Osteocyte (in vitro differentiated cells): ENCODE data around the gene NHSL1. TPM values are rescaled to one million over a fixed set of nuclear protein-coding genes. Genes with fewer than 3 reads are reported as not detected.

Source experiments
- DNase-seq: peaks from one replicate; pipeline ENCODE4 v3.0.0; 2021; ENCODE audit warnings: mixed read lengths; ENCODE audit not compliant: unreplicated experiment; ENCODE audit errors: extremely low spot score
- H3K27ac Mint-ChIP-seq: one replicate; pipeline ENCODE4 v1.8.0; 2021; ENCODE audit warnings: mild to moderate bottlenecking, mixed read lengths; ENCODE audit not compliant: unreplicated experiment
- H3K27me3 Mint-ChIP-seq: one replicate; pipeline ENCODE4 v1.8.0; 2021; ENCODE audit warnings: mixed read lengths; ENCODE audit not compliant: unreplicated experiment
- H3K36me3 Mint-ChIP-seq: one replicate; pipeline ENCODE4 v1.8.0; 2021; ENCODE audit warnings: mixed read lengths; ENCODE audit not compliant: unreplicated experiment
- H3K4me1 Mint-ChIP-seq: one replicate; pipeline ENCODE4 v1.8.0; 2021; ENCODE audit warnings: mixed read lengths; ENCODE audit not compliant: unreplicated experiment
- H3K4me3 Mint-ChIP-seq: one replicate; pipeline ENCODE4 v1.8.0; 2021; ENCODE audit warnings: mild to moderate bottlenecking, moderate library complexity, mixed read lengths; ENCODE audit not compliant: unreplicated experiment
- H3K9me3 Mint-ChIP-seq: one replicate; pipeline ENCODE4 v1.8.0; 2021; ENCODE audit warnings: mixed read lengths; ENCODE audit not compliant: unreplicated experiment
- total RNA-seq: library from RNA; stranded (reverse); gene quantifications from 2 replicates; pipeline ENCODE4 v1.2.1, GENCODE V29; 2021
- TF ChIP-seq, protein P1 (sequence below): fragments of 200-600 bp; sonication (generic); IDR thresholded peaks from 2 replicates; pipeline ENCODE4 v1.5.0; 2021; ENCODE audit warnings: antibody characterized with exemption, mild to moderate bottlenecking, moderate library complexity

The NHSL1 gene
- total RNA-seq, 1 donor from 2014 or later = 21.2 TPM

DNA sequence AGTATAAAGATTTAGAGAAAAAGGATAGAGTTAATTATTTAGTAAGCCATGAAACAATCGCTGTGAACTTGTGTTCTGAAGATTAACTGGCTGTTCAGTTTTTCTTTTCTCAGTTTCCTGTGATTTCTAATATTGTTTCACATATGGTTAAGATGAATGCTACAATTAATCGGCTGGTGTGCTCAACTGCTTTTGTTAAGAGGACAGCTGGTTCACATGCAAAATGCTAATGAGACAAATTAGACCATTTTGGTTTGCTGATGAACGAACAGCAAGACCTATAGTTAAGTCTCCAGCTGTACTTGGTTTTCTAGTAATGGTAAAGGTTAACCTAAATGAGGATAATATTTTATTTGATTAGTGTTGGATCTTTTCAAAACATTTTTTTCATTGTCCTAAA lies 10.8 kb upstream of the NHSL1 start:
- no peaks in the 10 kb centered on the region for H3K36me3 Mint-ChIP-seq
- no peak overlapping the region for H3K27ac Mint-ChIP-seq
- no peaks in the 10 kb centered on the region for H3K4me1 Mint-ChIP-seq
- no peaks in the 10 kb centered on the region for H3K27me3 Mint-ChIP-seq
- H3K4me3 Mint-ChIP-seq = no peak overlapping the region
- TF ChIP-seq, protein P1, sequence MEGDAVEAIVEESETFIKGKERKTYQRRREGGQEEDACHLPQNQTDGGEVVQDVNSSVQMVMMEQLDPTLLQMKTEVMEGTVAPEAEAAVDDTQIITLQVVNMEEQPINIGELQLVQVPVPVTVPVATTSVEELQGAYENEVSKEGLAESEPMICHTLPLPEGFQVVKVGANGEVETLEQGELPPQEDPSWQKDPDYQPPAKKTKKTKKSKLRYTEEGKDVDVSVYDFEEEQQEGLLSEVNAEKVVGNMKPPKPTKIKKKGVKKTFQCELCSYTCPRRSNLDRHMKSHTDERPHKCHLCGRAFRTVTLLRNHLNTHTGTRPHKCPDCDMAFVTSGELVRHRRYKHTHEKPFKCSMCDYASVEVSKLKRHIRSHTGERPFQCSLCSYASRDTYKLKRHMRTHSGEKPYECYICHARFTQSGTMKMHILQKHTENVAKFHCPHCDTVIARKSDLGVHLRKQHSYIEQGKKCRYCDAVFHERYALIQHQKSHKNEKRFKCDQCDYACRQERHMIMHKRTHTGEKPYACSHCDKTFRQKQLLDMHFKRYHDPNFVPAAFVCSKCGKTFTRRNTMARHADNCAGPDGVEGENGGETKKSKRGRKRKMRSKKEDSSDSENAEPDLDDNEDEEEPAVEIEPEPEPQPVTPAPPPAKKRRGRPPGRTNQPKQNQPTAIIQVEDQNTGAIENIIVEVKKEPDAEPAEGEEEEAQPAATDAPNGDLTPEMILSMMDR = no peak
- no peak for DNase-seq
- no peaks in the 10 kb centered on the region for H3K9me3 Mint-ChIP-seq

- Mint-ChIP-seq H3K27ac (no peak overlapping the region), H3K9me3 (no peaks in the 10 kb centered on the region), H3K27me3 (no peaks in the 10 kb centered on the region), H3K36me3 (no peaks in the 10 kb centered on the region), H3K4me1 (no peaks in the 10 kb centered on the region), H3K4me3 (no peak overlapping the region)
- TF ChIP-seq, protein P1 = peak; percentile 62
- DNase-seq = no peak
Observed at GRCh38 chr6:138509371-138509770, 10.1 kb upstream of the NHSL1 start.

DNA sequence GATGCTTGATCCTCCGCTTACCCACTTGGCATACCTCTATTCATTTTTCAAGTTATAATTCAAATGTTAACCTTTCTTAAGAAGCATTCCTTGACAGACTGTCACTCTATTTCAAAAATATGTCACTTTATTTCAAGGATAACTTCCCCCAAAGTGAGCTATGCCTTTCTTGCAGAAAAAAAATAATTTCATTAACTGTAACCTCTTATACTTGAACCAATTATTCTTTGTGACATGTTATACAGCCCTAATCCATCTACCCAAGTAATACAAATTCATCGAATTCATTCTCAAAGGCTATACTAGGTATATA lies 9.3 kb upstream of the NHSL1 start:
- Mint-ChIP-seq H3K36me3 (no peaks in the 10 kb centered on the region), H3K9me3 (no peaks in the 10 kb centered on the region), H3K27ac (no peak overlapping the region), H3K4me3 (no peak overlapping the region), H3K4me1 (no peaks in the 10 kb centered on the region), H3K27me3 (no peaks in the 10 kb centered on the region)
- TF ChIP-seq, protein P1 = no peak
- DNase-seq = no peak

GRCh38 chr6:138507977-138508675 lies 8.8 kb upstream of the NHSL1 start:
- H3K27me3 Mint-ChIP-seq = no peaks in the 10 kb centered on the region
- TF ChIP-seq, protein P1 = no peak
- H3K4me3 Mint-ChIP-seq = no peak overlapping the region
- H3K36me3 Mint-ChIP-seq = no peaks in the 10 kb centered on the region
- no peaks in the 10 kb centered on the region for H3K4me1 Mint-ChIP-seq
- H3K9me3 Mint-ChIP-seq = no peaks in the 10 kb centered on the region
- H3K27ac Mint-ChIP-seq = no peak overlapping the region
- DNase-seq = no peak

DNA sequence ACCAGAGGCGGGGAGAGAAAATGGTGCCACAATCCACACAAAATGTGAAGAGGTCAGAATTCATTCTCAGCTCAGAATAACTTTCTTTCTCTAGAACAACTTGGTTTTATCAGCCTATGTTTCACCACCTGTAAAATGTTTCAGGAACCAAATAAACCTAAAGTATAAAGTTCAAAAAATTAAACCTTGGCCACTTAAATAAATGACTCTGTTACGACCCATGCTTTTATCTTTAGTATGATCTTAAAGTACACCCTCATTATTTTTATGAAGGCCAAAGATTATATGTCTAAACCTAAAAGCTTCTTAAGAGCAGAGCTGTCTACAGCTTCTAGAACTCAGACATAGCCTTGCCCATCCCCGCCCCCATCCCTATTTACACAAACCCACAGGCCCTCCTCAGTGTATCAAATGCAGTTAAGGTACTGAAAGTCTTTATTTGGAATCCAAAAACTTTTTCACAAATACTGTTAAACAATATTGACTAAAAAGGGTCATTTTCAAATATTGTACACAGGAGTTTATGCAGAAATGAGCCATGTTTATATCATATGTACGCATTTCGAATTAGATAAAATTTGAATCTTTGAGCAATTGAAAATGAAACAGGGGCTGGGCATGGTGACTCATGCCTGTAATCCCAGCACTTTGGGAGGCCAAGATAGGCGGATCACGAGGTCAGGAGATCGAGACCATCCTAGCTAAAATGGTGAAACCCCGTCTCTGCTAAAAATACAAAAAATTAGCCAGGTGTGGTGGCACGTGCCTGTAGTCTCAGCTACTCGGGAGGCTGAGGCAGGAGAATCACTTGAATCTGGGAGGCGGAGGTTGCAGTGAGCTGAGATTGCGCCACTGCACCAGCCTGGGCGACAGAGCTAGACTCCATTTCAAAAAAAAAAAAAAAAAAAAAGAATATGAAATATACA lies 5.7 kb upstream of the NHSL1 start:
- Mint-ChIP-seq H3K36me3 (no peaks in the 10 kb centered on the region), H3K4me1 (peaks cover 4% of the 10 kb centered on the region), H3K9me3 (no peaks in the 10 kb centered on the region), H3K4me3 (no peak overlapping the region), H3K27me3 (no peaks in the 10 kb centered on the region), H3K27ac (no peak overlapping the region)
- TF ChIP-seq, protein P1 = no peak
- no peak for DNase-seq
